Keratinocyte (primary cell): Measurements from ENCODE around the gene PCBD2. TPM values are rescaled to one million over a fixed set of nuclear protein-coding genes. Genes with fewer than 3 reads are reported as not detected.

Experiments used
- DNase-seq: peaks from one replicate; pipeline ENCODE4 v3.0.0-alpha.2; 2011; ENCODE audit warnings: low read depth, missing footprints, low spot score
- FAIRE-seq: peaks from 2 replicates; lab custom pipeline; 2011; peaks lifted over from hg19 to GRCh38; lab: Jason Lieb, UNC
- H2AFZ ChIP-seq: 2 replicates; pipeline ENCODE4 v1.6.0; 2012; ENCODE audit warnings: low read length, control low read depth, inconsistent platforms; ENCODE audit not compliant: control insufficient read depth
- H3K27ac ChIP-seq: 2 replicates; pipeline ENCODE4 v1.5.1; 2011; ENCODE audit warnings: low read length; ENCODE audit not compliant: control insufficient read depth, insufficient read depth
- H3K27me3 ChIP-seq: 3 replicates; pipeline ENCODE4 v1.6.0; 2011; ENCODE audit warnings: low read length; ENCODE audit not compliant: control insufficient read depth, insufficient read depth; ENCODE audit errors: extremely low read depth
- H3K36me3 ChIP-seq, 2 experiments: 2 replicates in 1 of 2; 3 replicates in 1 of 2; pipeline ENCODE4 v1.5.1; 2011; ENCODE audit warnings: low read length in 2 of 2, mild to moderate bottlenecking in 1 of 2; ENCODE audit not compliant: control insufficient read depth in 2 of 2, insufficient read depth in 2 of 2; ENCODE audit errors: extremely low read depth in 1 of 2
- H3K4me1 ChIP-seq: 3 replicates; pipeline ENCODE4 v1.5.1; 2011; ENCODE audit warnings: low read length; ENCODE audit not compliant: control insufficient read depth, insufficient read depth; ENCODE audit errors: extremely low read depth
- H3K4me2 ChIP-seq: 3 replicates; pipeline ENCODE4 v1.6.0; 2011; ENCODE audit warnings: low read depth, low read length; ENCODE audit not compliant: control insufficient read depth, insufficient read depth; ENCODE audit errors: extremely low read depth
- H3K4me3 ChIP-seq, 3 experiments: fragments of 200-600 bp in 1 of 3; sonication (generic) in 1 of 3; 2 replicates in 2 of 3; 3 replicates in 1 of 3; pipeline ENCODE4 v1.5.1; 2011 to 2016; ENCODE audit warnings: low read length in 3 of 3, mild to moderate bottlenecking in 3 of 3, control low read depth in 2 of 3, inconsistent platforms in 1 of 3, low read depth in 1 of 3, mixed read lengths in 1 of 3, mixed run types in 1 of 3, moderate library complexity in 1 of 3; ENCODE audit not compliant: control insufficient read depth in 2 of 3, insufficient read depth in 2 of 3; ENCODE audit errors: extremely low read depth in 1 of 3
- H3K79me2 ChIP-seq: 2 replicates; pipeline ENCODE4 v1.6.0; 2012; ENCODE audit warnings: low read length; ENCODE audit not compliant: control insufficient read depth, insufficient read depth
- H3K9ac ChIP-seq: 3 replicates; pipeline ENCODE4 v1.6.0; 2011; ENCODE audit warnings: low read length; ENCODE audit not compliant: control insufficient read depth, insufficient read depth; ENCODE audit errors: extremely low read depth
- H3K9me1 ChIP-seq: 3 replicates; pipeline ENCODE4 v1.6.0; 2011; ENCODE audit warnings: low read length; ENCODE audit not compliant: control insufficient read depth, insufficient read depth; ENCODE audit errors: extremely low read depth
- H3K9me3 ChIP-seq: 2 replicates; pipeline ENCODE4 v1.5.1; 2012; ENCODE audit warnings: low read depth, low read length; ENCODE audit not compliant: control insufficient read depth
- H4K20me1 ChIP-seq: 3 replicates; pipeline ENCODE4 v1.6.0; 2011; ENCODE audit warnings: low read length; ENCODE audit not compliant: control insufficient read depth, insufficient read depth; ENCODE audit errors: extremely low read depth
- EZH2 ChIP-seq: IDR thresholded peaks from one replicate; pipeline ENCODE4 v1.6.1; 2012; ENCODE audit warnings: inconsistent platforms, mild to moderate bottlenecking, low read length, moderate library complexity
- dilution Hi-C: fragments of 300-500 bp; cut with MboI; formaldehyde crosslinking; loops from one replicate; pipeline ENCODE4 v1.7.0; 2020; ENCODE audit warnings: low sequenced_read_pairs; ENCODE audit not compliant: extremely low pct_ligation_motif_present
- polyA plus RNA-seq, 5 experiments: library from polyadenylated mRNA; depleted of rRNA in 3 of 5; stranded (reverse) in 3 of 5; stranded (forward) in 1 of 5; unstranded in 1 of 5; fragments of >200 nt; gene quantifications; 1 replicate in 1 of 5; 2 replicates in 3 of 5; 3 replicates in 1 of 5; pipeline versions ENCODE4 v1.2.1 to v1.2.3, GENCODE V29; 2011 to 2012; ENCODE audit warnings: missing spikeins in 2 of 5, low read depth in 1 of 5, low replicate concordance in 1 of 5
- TF ChIP-seq, protein P1 (sequence below), 3 experiments: IDR thresholded peaks in 1 of 3; conservative IDR thresholded peaks in 1 of 3; optimal IDR thresholded peaks in 1 of 3; 2 replicates in 2 of 3; 3 replicates in 1 of 3; pipeline versions ENCODE3 to v1.5.1; 2011; ENCODE audit warnings: low read length in 3 of 3, mild to moderate bottlenecking in 3 of 3, moderate library complexity in 2 of 3, control low read depth in 1 of 3, inconsistent platforms in 1 of 3; ENCODE audit not compliant: insufficient read depth in 2 of 3; ENCODE audit errors: extremely low read depth in 1 of 3

The PCBD2 gene
- polyA plus RNA-seq, 1 donor (not counting 4 experiments of a cell fraction or from before 2014, with no cell fraction given): 6.2 TPM

GRCh38 chr5:135004376-135004775 lies 99.4 kb downstream of the PCBD2 start:
- H3K27me3 ChIP-seq: no peaks in the 10 kb centered on the region
- DNase-seq (no peak), FAIRE-seq (no peak)
- H4K20me1 ChIP-seq: no peaks in the 10 kb centered on the region
- dilution Hi-C loops: no loop called here
- TF ChIP-seq, protein P1, sequence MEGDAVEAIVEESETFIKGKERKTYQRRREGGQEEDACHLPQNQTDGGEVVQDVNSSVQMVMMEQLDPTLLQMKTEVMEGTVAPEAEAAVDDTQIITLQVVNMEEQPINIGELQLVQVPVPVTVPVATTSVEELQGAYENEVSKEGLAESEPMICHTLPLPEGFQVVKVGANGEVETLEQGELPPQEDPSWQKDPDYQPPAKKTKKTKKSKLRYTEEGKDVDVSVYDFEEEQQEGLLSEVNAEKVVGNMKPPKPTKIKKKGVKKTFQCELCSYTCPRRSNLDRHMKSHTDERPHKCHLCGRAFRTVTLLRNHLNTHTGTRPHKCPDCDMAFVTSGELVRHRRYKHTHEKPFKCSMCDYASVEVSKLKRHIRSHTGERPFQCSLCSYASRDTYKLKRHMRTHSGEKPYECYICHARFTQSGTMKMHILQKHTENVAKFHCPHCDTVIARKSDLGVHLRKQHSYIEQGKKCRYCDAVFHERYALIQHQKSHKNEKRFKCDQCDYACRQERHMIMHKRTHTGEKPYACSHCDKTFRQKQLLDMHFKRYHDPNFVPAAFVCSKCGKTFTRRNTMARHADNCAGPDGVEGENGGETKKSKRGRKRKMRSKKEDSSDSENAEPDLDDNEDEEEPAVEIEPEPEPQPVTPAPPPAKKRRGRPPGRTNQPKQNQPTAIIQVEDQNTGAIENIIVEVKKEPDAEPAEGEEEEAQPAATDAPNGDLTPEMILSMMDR (optimal IDR thresholded peaks at IDR 0.05 in 1 of 3, IDR thresholded peaks at IDR 0.05 in 1 of 3, conservative IDR thresholded peaks at IDR 0.05 in 1 of 3; ENCODE audit: extremely low read depth in 1 of 3, insufficient read depth in 2 of 3, low read length in 3 of 3): no peak
- no peak for TF ChIP-seq EZH2
- H3K27ac ChIP-seq: no peak overlapping the region
- no peak overlapping the region for H2AFZ ChIP-seq
- no peaks in the 10 kb centered on the region for H3K9me3 ChIP-seq
- H3K4me1 ChIP-seq: no peaks in the 10 kb centered on the region
- no peak overlapping the region for H3K4me3 ChIP-seq
- no peaks in the 10 kb centered on the region for H3K79me2 ChIP-seq
- H3K9ac ChIP-seq: no peak overlapping the region
- H3K4me2 ChIP-seq: no peak overlapping the region
- H3K9me1 ChIP-seq: no peaks in the 10 kb centered on the region
- no peaks in the 10 kb centered on the region for H3K36me3 ChIP-seq

DNA sequence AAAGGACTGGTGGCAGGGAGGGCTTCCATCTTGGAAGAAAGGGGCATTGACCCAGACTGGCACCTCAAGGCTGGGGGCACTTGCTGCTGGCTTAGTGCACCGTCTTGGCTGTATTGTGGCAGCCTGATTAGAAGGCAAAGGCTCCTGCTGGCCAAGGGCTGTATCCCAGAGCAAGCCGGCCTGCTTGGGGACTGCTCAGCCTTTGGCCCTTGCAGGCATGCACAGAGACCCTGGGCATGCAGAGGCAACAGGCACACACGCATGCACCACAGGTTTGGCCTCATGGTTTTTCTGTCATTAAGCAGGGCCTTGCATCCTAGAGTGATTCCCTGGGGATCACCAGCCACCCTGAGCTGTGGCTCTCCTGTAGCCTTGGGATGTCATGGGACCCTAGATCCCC lies 100.1 kb downstream of the PCBD2 start:
- H3K27me3 ChIP-seq: no peaks in the 10 kb centered on the region

More for the DNA sequence above, 100.1 kb downstream of the PCBD2 start:
- Histone ChIP-seq H3K9me1 (no peaks in the 10 kb centered on the region), H3K79me2 (no peaks in the 10 kb centered on the region), H3K4me2 (no peak overlapping the region), H3K9me3 (no peaks in the 10 kb centered on the region), H3K36me3 (no peaks in the 10 kb centered on the region), H3K4me1 (no peaks in the 10 kb centered on the region), H3K9ac (no peak overlapping the region), H2AFZ (no peak overlapping the region), H4K20me1 (no peaks in the 10 kb centered on the region), H3K27ac (no peak overlapping the region), H3K4me3 (no peak overlapping the region)
- DNase-seq (no peak), FAIRE-seq (no peak)
- dilution Hi-C loops: no loop called here
- TF ChIP-seq EZH2: no peak
- TF ChIP-seq, protein P1 (optimal IDR thresholded peaks at IDR 0.05 in 1 of 3, IDR thresholded peaks at IDR 0.05 in 1 of 3, conservative IDR thresholded peaks at IDR 0.05 in 1 of 3; ENCODE audit: extremely low read depth in 1 of 3, insufficient read depth in 2 of 3, low read length in 3 of 3): no peak
